HFFc6 (cell line): Measurements from ENCODE around the gene TMCC1. TPM values are rescaled to one million over a fixed set of nuclear protein-coding genes. Genes with fewer than 3 reads are reported as not detected.

Experiments used
- DNase-seq: peaks from one replicate; pipeline ENCODE4 v3.0.0-alpha.2; 2018
- H3K27ac Mint-ChIP-seq: 2 replicates; pipeline ENCODE4 v1.8.0; 2020; ENCODE audit warnings: mild to moderate bottlenecking, mixed read lengths
- H3K27me3 Mint-ChIP-seq: 2 replicates; pipeline ENCODE4 v1.8.0; 2021; ENCODE audit warnings: mild to moderate bottlenecking, moderate library complexity, mixed read lengths; ENCODE audit not compliant: insufficient read depth
- H3K36me3 Mint-ChIP-seq: 2 replicates; pipeline ENCODE4 v1.8.0; 2021; ENCODE audit warnings: low read depth, mixed read lengths
- H3K4me1 Mint-ChIP-seq: 2 replicates; pipeline ENCODE4 v1.8.0; 2020; ENCODE audit warnings: low read depth, mixed read lengths
- H3K4me3 Mint-ChIP-seq: 2 replicates; pipeline ENCODE4 v1.8.0; 2020; ENCODE audit warnings: mild to moderate bottlenecking, moderate library complexity, mixed read lengths
- H3K9me3 Mint-ChIP-seq: 2 replicates; pipeline ENCODE4 v1.8.0; 2020; ENCODE audit warnings: mild to moderate bottlenecking, mixed read lengths
- total RNA-seq, 6 experiments: library from RNA; stranded (reverse); fragmentation: NEBNext Ultra II Directional; extraction: Animal tissue kit (Norgen Biotek cat#: 25700); gene quantifications; 2 replicates in 1 of 6; 3 replicates in 5 of 6; pipeline ENCODE4 v1.2.3, GENCODE V29; 2021
- TF ChIP-seq, protein P1 (sequence below): fragments of 200-600 bp; sonication (generic); IDR thresholded peaks from 2 replicates; pipeline ENCODE4 v1.5.0; 2021; ENCODE audit warnings: antibody characterized with exemption, mild to moderate bottlenecking

The TMCC1 gene
- total RNA-seq, 6 experiments from 2014 or later, result 14.3 to 20.8 (median 16.7) TPM

DNA sequence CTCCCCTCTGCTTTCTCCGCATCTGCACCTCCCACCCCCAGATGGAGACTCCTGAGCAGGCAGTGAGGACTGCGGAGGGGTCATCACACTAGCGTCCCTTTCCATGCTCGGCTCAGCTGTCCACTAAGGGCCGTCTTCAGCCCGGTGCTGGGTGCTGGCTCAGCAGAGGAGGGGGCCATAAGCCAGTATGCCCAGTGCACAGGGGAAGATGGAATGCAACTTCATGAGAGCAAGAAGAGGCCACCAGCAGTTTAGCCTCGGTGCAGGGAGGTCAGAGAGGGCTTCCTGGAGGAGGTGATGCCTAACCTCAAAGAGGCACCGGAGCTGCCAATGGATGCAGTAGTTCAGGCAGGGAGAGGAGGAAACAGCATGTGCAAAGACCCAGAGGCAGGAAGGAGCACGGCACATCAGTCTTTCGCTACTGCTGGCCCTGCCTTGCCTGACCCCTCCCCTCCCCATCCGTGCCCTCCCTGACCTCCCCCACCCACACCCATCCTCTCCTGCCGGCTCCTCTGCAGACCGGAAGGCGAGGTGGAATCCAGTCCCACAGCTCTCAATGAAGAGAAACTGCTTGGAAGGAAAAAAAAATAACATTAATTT lies 271.8 kb downstream of the TMCC1 start:
- TF ChIP-seq, protein P1, sequence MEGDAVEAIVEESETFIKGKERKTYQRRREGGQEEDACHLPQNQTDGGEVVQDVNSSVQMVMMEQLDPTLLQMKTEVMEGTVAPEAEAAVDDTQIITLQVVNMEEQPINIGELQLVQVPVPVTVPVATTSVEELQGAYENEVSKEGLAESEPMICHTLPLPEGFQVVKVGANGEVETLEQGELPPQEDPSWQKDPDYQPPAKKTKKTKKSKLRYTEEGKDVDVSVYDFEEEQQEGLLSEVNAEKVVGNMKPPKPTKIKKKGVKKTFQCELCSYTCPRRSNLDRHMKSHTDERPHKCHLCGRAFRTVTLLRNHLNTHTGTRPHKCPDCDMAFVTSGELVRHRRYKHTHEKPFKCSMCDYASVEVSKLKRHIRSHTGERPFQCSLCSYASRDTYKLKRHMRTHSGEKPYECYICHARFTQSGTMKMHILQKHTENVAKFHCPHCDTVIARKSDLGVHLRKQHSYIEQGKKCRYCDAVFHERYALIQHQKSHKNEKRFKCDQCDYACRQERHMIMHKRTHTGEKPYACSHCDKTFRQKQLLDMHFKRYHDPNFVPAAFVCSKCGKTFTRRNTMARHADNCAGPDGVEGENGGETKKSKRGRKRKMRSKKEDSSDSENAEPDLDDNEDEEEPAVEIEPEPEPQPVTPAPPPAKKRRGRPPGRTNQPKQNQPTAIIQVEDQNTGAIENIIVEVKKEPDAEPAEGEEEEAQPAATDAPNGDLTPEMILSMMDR, result no peak
- Mint-ChIP-seq H3K27ac (no peak overlapping the region), H3K27me3 (peaks cover 3% of the 10 kb centered on the region), H3K4me1 (peaks cover 36% of the 10 kb centered on the region), H3K9me3 (no peaks in the 10 kb centered on the region), H3K36me3 (no peaks in the 10 kb centered on the region), H3K4me3 (no peak overlapping the region)
- DNase-seq, result no peak

- no peak overlapping the region for H3K27ac Mint-ChIP-seq
- H3K4me1 Mint-ChIP-seq, result peaks cover 37% of the 10 kb centered on the region
Observed at GRCh38 chr3:129620828-129621559, 272.5 kb downstream of the TMCC1 start.

DNA sequence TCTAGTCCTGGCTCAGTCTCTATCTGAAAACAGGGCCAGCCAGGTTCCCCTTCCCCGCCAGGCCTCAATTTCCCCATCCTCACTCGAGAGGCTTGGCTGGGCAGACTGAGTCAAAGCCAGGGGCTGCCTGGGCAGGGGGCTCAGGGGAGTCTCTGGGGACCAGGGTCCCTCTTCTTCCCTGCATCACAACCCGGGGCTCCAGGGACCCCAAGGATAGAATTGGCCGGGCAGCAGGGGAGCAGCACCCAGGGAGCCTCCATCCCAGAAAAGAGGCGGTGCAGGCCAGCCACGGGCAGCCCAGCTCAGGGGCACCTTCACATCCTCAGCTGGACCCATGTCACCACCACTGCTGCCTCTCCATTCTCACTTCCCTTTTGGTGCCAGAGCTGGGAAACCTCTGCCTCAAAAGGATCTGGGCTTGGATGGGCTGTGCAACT lies 273.8 kb downstream of the TMCC1 start:
- Mint-ChIP-seq H3K27ac (no peak overlapping the region), H3K36me3 (no peaks in the 10 kb centered on the region), H3K4me3 (no peak overlapping the region), H3K27me3 (peaks cover 3% of the 10 kb centered on the region), H3K4me1 (peaks cover 35% of the 10 kb centered on the region), H3K9me3 (no peaks in the 10 kb centered on the region)
- TF ChIP-seq, protein P1, result no peak
- DNase-seq, result no peak

More at GRCh38 chr3:129620828-129621559, 272.5 kb downstream of the TMCC1 start:
- TF ChIP-seq, protein P1, result no peak
- H3K36me3 Mint-ChIP-seq, result no peaks in the 10 kb centered on the region
- no peak for DNase-seq
- H3K27me3 Mint-ChIP-seq, result peaks cover 3% of the 10 kb centered on the region
- no peaks in the 10 kb centered on the region for H3K9me3 Mint-ChIP-seq
- H3K4me3 Mint-ChIP-seq, result no peak overlapping the region

GRCh38 chr3:129618901-129619671 lies 274.4 kb downstream of the TMCC1 start:
- Mint-ChIP-seq H3K9me3 (no peaks in the 10 kb centered on the region), H3K4me1 (peaks cover 30% of the 10 kb centered on the region), H3K4me3 (no peak overlapping the region), H3K27ac (no peak overlapping the region), H3K36me3 (no peaks in the 10 kb centered on the region), H3K27me3 (peaks cover 3% of the 10 kb centered on the region)
- TF ChIP-seq, protein P1, result no peak
- DNase-seq, result no peak

DNA sequence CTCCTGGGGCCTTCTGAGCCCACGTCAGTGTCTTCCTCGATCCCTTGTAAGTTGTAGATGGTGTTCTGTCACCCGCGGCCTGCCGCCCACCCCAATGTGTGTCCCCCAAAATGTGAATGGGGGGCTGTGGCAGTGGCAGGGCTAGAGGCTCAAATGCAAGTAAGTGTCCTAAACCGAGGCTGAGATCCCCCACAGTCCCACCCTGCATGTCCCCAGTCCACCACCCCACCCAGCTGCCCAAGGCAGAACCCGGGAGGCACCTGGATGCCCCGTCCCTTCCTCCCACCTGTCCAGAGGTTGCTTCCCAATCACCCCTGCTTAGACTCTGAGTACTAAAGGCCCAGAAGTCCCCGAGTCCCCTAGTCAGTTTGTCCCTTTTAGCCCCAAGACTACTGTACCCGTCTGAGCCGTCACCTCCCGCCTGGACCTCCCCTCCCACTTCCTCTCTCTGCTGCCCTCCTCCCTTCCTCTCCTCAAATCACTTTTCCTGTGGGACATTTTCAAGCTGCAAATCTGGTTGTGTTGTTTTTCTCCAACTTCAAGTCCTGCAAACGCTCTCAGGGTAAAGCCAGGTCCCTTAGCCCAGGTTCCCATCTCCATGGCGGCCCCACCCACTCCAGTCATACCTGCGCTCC lies 275.2 kb downstream of the TMCC1 start:
- Mint-ChIP-seq H3K4me3 (no peak overlapping the region), H3K27ac (no peak overlapping the region)
- TF ChIP-seq, protein P1, result no peak

More for the DNA sequence above, 275.2 kb downstream of the TMCC1 start:
- peaks cover 3% of the 10 kb centered on the region for H3K27me3 Mint-ChIP-seq
- no peak for DNase-seq
- no peaks in the 10 kb centered on the region for H3K36me3 Mint-ChIP-seq
- peaks cover 31% of the 10 kb centered on the region for H3K4me1 Mint-ChIP-seq
- H3K9me3 Mint-ChIP-seq, result no peaks in the 10 kb centered on the region
